Liver (tissue), 9 donors: Measurements from ENCODE around the gene RASGRF2. TPM values are rescaled to one million over a fixed set of nuclear protein-coding genes. Genes with fewer than 3 reads are reported as not detected.

ENCODE experiments used
- DNase-seq: peaks from one replicate; pipeline ENCODE4 v3.0.0-alpha.2; 2017; ENCODE audit warnings: low spot score
- H3K27ac ChIP-seq, 2 donors: one replicate each; pipeline ENCODE4 v1.7.0; 2013; ENCODE audit warnings: inconsistent platforms in 2 of 2, low read length in 2 of 2, control low read depth in 1 of 2, low read depth in 1 of 2, mild to moderate bottlenecking in 1 of 2
- H3K27me3 ChIP-seq, 4 donors: one replicate each; pipeline versions ENCODE4 v1.6.1 to v1.7.0; 2013; ENCODE audit warnings: low read length in 3 of 4, inconsistent platforms in 1 of 4, mild to moderate bottlenecking in 1 of 4, moderate library complexity in 1 of 4; ENCODE audit not compliant: control insufficient read depth in 4 of 4, insufficient read depth in 4 of 4
- H3K36me3 ChIP-seq, 4 donors: one replicate each; pipeline versions ENCODE4 v1.6.1 to v1.7.0; 2013; ENCODE audit warnings: low read length in 3 of 4, mild to moderate bottlenecking in 3 of 4, low read depth in 1 of 4, moderate library complexity in 1 of 4; ENCODE audit not compliant: control insufficient read depth in 4 of 4, insufficient read depth in 3 of 4
- H3K4me1 ChIP-seq, 4 donors: one replicate each; pipeline versions ENCODE4 v1.6.1 to v1.7.0; 2013; ENCODE audit warnings: low read length in 3 of 4, mild to moderate bottlenecking in 3 of 4, moderate library complexity in 1 of 4; ENCODE audit not compliant: control insufficient read depth in 4 of 4, insufficient read depth in 4 of 4
- H3K4me3 ChIP-seq, 3 donors: one replicate each; pipeline versions ENCODE4 v1.6.1 to v1.7.0; 2013; ENCODE audit warnings: low read length in 3 of 3, control low read depth in 1 of 3, low read depth in 1 of 3, mild to moderate bottlenecking in 1 of 3
- H3K9ac ChIP-seq, 2 donors: one replicate each; pipeline ENCODE4 v1.7.0; 2013; ENCODE audit warnings: low read length in 2 of 2, mild to moderate bottlenecking in 2 of 2, moderate library complexity in 2 of 2, control low read depth in 1 of 2, low read depth in 1 of 2
- H3K9me3 ChIP-seq, 4 donors: one replicate each; pipeline versions ENCODE4 v1.6.1 to v1.7.0; 2013; ENCODE audit warnings: low read length in 3 of 4; ENCODE audit not compliant: control insufficient read depth in 4 of 4
- ATF3 ChIP-seq: IDR thresholded peaks from 2 replicates; pipeline ENCODE4 v1.6.1; 2016; ENCODE audit warnings: antibody characterized with exemption
- CTCF ChIP-seq: fragments of 150-350 bp; IDR thresholded peaks from 2 replicates; pipeline ENCODE4 v1.5.1; 2017; ENCODE audit warnings: improper control_type of control experiment, low read depth, low read length; ENCODE audit not compliant: missing input control
- EGR1 ChIP-seq, 2 donors: IDR thresholded peaks; 2 replicates each; pipeline ENCODE4 v1.6.1; 2016 to 2018; ENCODE audit warnings: antibody characterized with exemption in 2 of 2, low read depth in 2 of 2
- FOXA1 ChIP-seq: IDR thresholded peaks from 2 replicates; pipeline ENCODE4 v1.6.1; 2016; ENCODE audit warnings: antibody characterized with exemption
- FOXA2 ChIP-seq: IDR thresholded peaks from 2 replicates; pipeline ENCODE4 v1.6.1; 2016; ENCODE audit warnings: antibody characterized with exemption
- GABPA ChIP-seq, 2 donors: IDR thresholded peaks in 1 of 2; conservative IDR thresholded peaks in 1 of 2; 2 replicates each; pipeline ENCODE4 v1.6.1; 2016; ENCODE audit warnings: antibody characterized with exemption in 2 of 2, mild to moderate bottlenecking in 1 of 2, moderate library complexity in 1 of 2
- HNF4A ChIP-seq, 2 donors: conservative IDR thresholded peaks; 2 replicates each; pipeline ENCODE4 v1.6.1; 2016; ENCODE audit warnings: antibody characterized with exemption in 2 of 2, mild to moderate bottlenecking in 2 of 2
- HNF4G ChIP-seq: IDR thresholded peaks from 2 replicates; pipeline ENCODE4 v1.6.1; 2016; ENCODE audit warnings: antibody characterized with exemption
- JUND ChIP-seq, 2 donors: IDR thresholded peaks; 2 replicates each; pipeline ENCODE4 v1.6.1; 2016; ENCODE audit warnings: antibody characterized with exemption in 2 of 2
- MAX ChIP-seq: IDR thresholded peaks from 2 replicates; pipeline ENCODE4 v1.6.1; 2016; ENCODE audit warnings: antibody characterized with exemption
- NR2F2 ChIP-seq: IDR thresholded peaks from 2 replicates; pipeline ENCODE4 v1.6.1; 2016; ENCODE audit warnings: antibody characterized with exemption
- RAD21 ChIP-seq, 2 donors: IDR thresholded peaks; 2 replicates each; pipeline ENCODE4 v1.6.1; 2016; ENCODE audit warnings: antibody characterized with exemption in 2 of 2, mild to moderate bottlenecking in 2 of 2
- REST ChIP-seq: IDR thresholded peaks from 2 replicates; pipeline ENCODE4 v1.6.1; 2016; ENCODE audit warnings: antibody characterized with exemption, mild to moderate bottlenecking
- RXRA ChIP-seq, 2 donors: IDR thresholded peaks; 2 replicates each; pipeline ENCODE4 v1.6.1; 2017 to 2018; ENCODE audit warnings: antibody characterized with exemption in 2 of 2, mild to moderate bottlenecking in 1 of 2
- SP1 ChIP-seq: IDR thresholded peaks from 2 replicates; pipeline ENCODE4 v1.6.1; 2018; ENCODE audit warnings: antibody characterized with exemption, mild to moderate bottlenecking
- TAF1 ChIP-seq: conservative IDR thresholded peaks from 2 replicates; pipeline ENCODE4 v1.6.1; 2016; ENCODE audit warnings: antibody characterized with exemption, mild to moderate bottlenecking
- YY1 ChIP-seq: IDR thresholded peaks from 2 replicates; pipeline ENCODE4 v1.6.1; 2016; ENCODE audit warnings: antibody characterized with exemption, mild to moderate bottlenecking
- ZBTB33 ChIP-seq: IDR thresholded peaks from 2 replicates; pipeline ENCODE4 v1.6.1; 2016; ENCODE audit warnings: antibody characterized with exemption
- WGBS: extraction: QIAGEN DNeasy Blood & Tissue Kit; methylation state at CpG from one replicate; pipeline ENCODE4 v1.1.7; 2013; 5-methylcytosine and 5-hydroxymethylcytosine counted together
- polyA plus RNA-seq, 2 donors: library from polyadenylated mRNA; stranded (reverse) in 1 of 2; unstranded in 1 of 2; fragments of 200-250 nt in 1 of 2; fragments of >200 nt in 1 of 2; fragmentation: Nextera tagmentation in 1 of 2; extraction: Ambion mirVana in 1 of 2; gene quantifications; one replicate each; pipeline versions ENCODE4 v1.2.1 to v1.2.3, GENCODE V29; 2013 to 2015
- total RNA-seq, 2 donors: library from RNA; depleted of rRNA; stranded (reverse); fragments of >200 nt; gene quantifications; one replicate each; pipeline ENCODE4 v1.2.3, GENCODE V29; 2014
- donor health status: healthy.
- donor health status: healthy.
- donor health status: healthy.
- donor health status: healthy.
- donor health status: healthy.

The RASGRF2 gene
- total and polyA plus RNA-seq, 4 donors: 0.12 to 3.3 (median 0.23) TPM

GRCh38 chr5:81115261-81115660 is 155.1 kb downstream of the RASGRF2 start:
- WGBS: 93% methylated on average over 4 of the region's 4 CpGs

GRCh38 chr5:81117566-81117965 is 157.4 kb downstream of the RASGRF2 start:
- H3K27me3 ChIP-seq: no peaks in the 10 kb centered on the region
- no peaks in the 10 kb centered on the region for H3K9me3 ChIP-seq
- no peak for TF ChIP-seq GABPA (IDR thresholded peaks at IDR 0.05 in 1 of 2, conservative IDR thresholded peaks at IDR 0.05 in 1 of 2)
- TF ChIP-seq YY1: no peak
- TF ChIP-seq ATF3: no peak
- no peak for TF ChIP-seq ZBTB33
- TF ChIP-seq HNF4A (conservative IDR thresholded peaks at IDR 0.05): no peak
- H3K36me3 ChIP-seq: no peaks in the 10 kb centered on the region
- H3K9ac ChIP-seq: no peak overlapping the region
- H3K4me1 ChIP-seq: peaks cover 3 to 19% (median 16%) of the 10 kb centered on the region in 4 donors
- H3K4me3 ChIP-seq: no peak overlapping the region
- no peak for DNase-seq
- WGBS: 88% methylated on average over 3 of the region's 3 CpGs
- H3K27ac ChIP-seq: no peak overlapping the region

More at GRCh38 chr5:81115261-81115660, 155.1 kb downstream of the RASGRF2 start:
- no peak overlapping the region for H3K4me3 ChIP-seq
- H3K27me3 ChIP-seq: no peaks in the 10 kb centered on the region
- H3K9ac ChIP-seq: no peak overlapping the region
- no peak for DNase-seq
- no peak for TF ChIP-seq NR2F2
- TF ChIP-seq TAF1: no peak
- TF ChIP-seq JUND (IDR thresholded peaks at IDR 0.05): no peak
- H3K36me3 ChIP-seq: no peaks in the 10 kb centered on the region
- H3K9me3 ChIP-seq: no peaks in the 10 kb centered on the region
- no peaks in the 10 kb centered on the region for H3K4me1 ChIP-seq
- H3K27ac ChIP-seq: no peak overlapping the region

GRCh38 chr5:81121273-81121672 is 161.1 kb downstream of the RASGRF2 start:
- Histone ChIP-seq H3K36me3 (no peaks in the 10 kb centered on the region), H3K4me1 (peaks cover 6 to 43% (median 39%) of the 10 kb centered on the region in 4 donors), H3K27me3 (no peaks in the 10 kb centered on the region), H3K9ac (no peak overlapping the region), H3K27ac (no peak overlapping the region), H3K4me3 (peak overlapping the region in 1 of 3 donors; percentile 3), H3K9me3 (no peaks in the 10 kb centered on the region)
- 34% methylated on average over 5 of the region's 5 CpGs for WGBS
- TF ChIP-seq SP1 (peak; percentile 45), CTCF (no peak), HNF4A (conservative IDR thresholded peaks at IDR 0.05) (peak; percentile 70 to 71), MAX (peak; percentile 39), NR2F2 (no peak), YY1 (no peak), FOXA2 (no peak), RAD21 (IDR thresholded peaks at IDR 0.05) (peak in 1 of 2 donors; percentile 10), REST (no peak), FOXA1 (no peak), ATF3 (no peak), JUND (IDR thresholded peaks at IDR 0.05) (peak in 1 of 2 donors; percentile 19), TAF1 (no peak), HNF4G (peak; percentile 37), RXRA (IDR thresholded peaks at IDR 0.05) (peak in 1 of 2 donors; percentile 64), GABPA (IDR thresholded peaks at IDR 0.05 in 1 of 2, conservative IDR thresholded peaks at IDR 0.05 in 1 of 2) (no peak), EGR1 (IDR thresholded peaks at IDR 0.05; ENCODE audit: low read depth in 2 of 2) (no peak), ZBTB33 (no peak)
- no peak for DNase-seq
